NT2/D1 (cell line): ENCODE measurements around the gene TNXB.
"Not testable (repeated sequence)": the region's sequence is repeated elsewhere in the genome, so short reads cannot be mapped to it uniquely, and the experiment has no call there.

Experiments used
- SUZ12 ChIP-seq: IDR thresholded peaks from 2 replicates; pipeline ENCODE4 v1.6.1; 2011; ENCODE audit not compliant: insufficient read length, insufficient read depth; ENCODE audit errors: extremely low read depth
- YY1 ChIP-seq: IDR thresholded peaks from 2 replicates; pipeline ENCODE4 v1.6.1; 2011; ENCODE audit not compliant: insufficient read length, insufficient read depth

DNA sequence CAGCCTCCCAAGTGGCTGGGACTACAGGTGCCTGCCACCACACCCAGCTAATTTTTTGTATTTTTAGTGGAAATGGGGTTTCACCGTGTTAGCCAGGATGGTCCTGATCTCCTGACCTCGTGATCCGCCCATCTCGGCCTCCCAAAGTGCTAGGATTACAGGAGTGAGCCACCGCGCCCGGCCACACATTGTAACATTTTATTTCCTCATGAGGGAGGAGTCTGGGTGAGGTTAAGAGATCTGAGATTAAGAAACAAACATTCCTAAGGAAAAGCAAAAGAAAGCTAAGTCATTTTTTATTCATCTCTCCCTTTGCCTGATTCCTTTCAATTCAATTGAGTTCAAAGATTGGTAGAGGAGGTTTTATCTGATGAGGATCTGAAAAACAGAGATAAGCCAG, 35.1 kb upstream of the TNXB start:
- not testable (repeated sequence) for TF ChIP-seq YY1, SUZ12
